B cell (primary cell): ENCODE data around the gene OR2AG1. TPM values are rescaled to one million over a fixed set of nuclear protein-coding genes. Genes with fewer than 3 reads are reported as not detected.

Experiments used
- ATAC-seq: fragments of 200-7000 bp; cut with Tn5 transposase; one replicate; pipeline ENCODE4 v1.10.0; 2021; ENCODE audit warnings: low read depth, mild to moderate bottlenecking, moderate number of reproducible peaks, moderate library complexity
- CTCF ChIA-PET: fragments of 350-600 bp; sonication (Branson Sonifier 250); formaldehyde crosslinking; loops from one replicate; lab custom pipeline; 2021; ENCODE audit warnings: antibody characterized with exemption, inconsistent platforms; lab: Charles Lee
- POLR2A ChIA-PET: fragments of 350-600 bp; sonication (Branson Sonifier 250); formaldehyde crosslinking; loops from one replicate; lab custom pipeline; 2021; ENCODE audit warnings: antibody characterized with exemption; lab: Charles Lee
- DNase-seq: peaks from one replicate; pipeline ENCODE4 v3.0.0; 2013
- H2AFZ ChIP-seq: 2 replicates; pipeline ENCODE4 v1.6.1; 2012; ENCODE audit warnings: mild to moderate bottlenecking, low read depth, low read length; ENCODE audit not compliant: insufficient read depth, poor library complexity, severe bottlenecking
- H3K27ac ChIP-seq, 2 donors: 1 replicate in 1 of 2; 2 replicates in 1 of 2; pipeline ENCODE4 v1.5.1; 2012 to 2013; ENCODE audit warnings: low read length in 2 of 2, mild to moderate bottlenecking in 2 of 2, moderate library complexity in 1 of 2
- H3K27me3 ChIP-seq, 4 experiments: fragments of 200-600 bp in 1 of 4; sonication (generic) in 1 of 4; replicated peaks in 1 of 4; 1 replicate in 2 of 4; 2 replicates in 2 of 4; pipeline versions ENCODE4 v1.6.1 to v1.7.0; 2013 to 2016; ENCODE audit warnings: low read length in 3 of 4, mild to moderate bottlenecking in 2 of 4, mixed read lengths in 1 of 4, moderate library complexity in 1 of 4; ENCODE audit not compliant: insufficient read depth in 4 of 4, control insufficient read depth in 3 of 4; ENCODE audit errors: control extremely low read depth in 1 of 4
- H3K36me3 ChIP-seq, 2 experiments: replicated peaks in 1 of 2; 1 replicate in 1 of 2; 2 replicates in 1 of 2; pipeline versions ENCODE4 v1.6.1 to v1.7.1; 2013; ENCODE audit warnings: low read length in 1 of 2; ENCODE audit not compliant: insufficient read depth in 2 of 2, control insufficient read depth in 1 of 2; ENCODE audit errors: control extremely low read depth in 1 of 2, extremely low read depth in 1 of 2
- H3K4me1 ChIP-seq, 2 donors: fragments of 200-600 bp in 1 of 2; sonication (generic) in 1 of 2; 1 replicate in 1 of 2; 2 replicates in 1 of 2; pipeline versions ENCODE4 v1.5.1 to v1.6.1; 2013 to 2017; ENCODE audit warnings: low read length in 2 of 2; ENCODE audit not compliant: control insufficient read depth in 2 of 2, insufficient read depth in 2 of 2
- H3K4me2 ChIP-seq: replicated peaks from 2 replicates; pipeline ENCODE3; 2012; ENCODE audit warnings: mild to moderate bottlenecking, low read depth, low read length; ENCODE audit not compliant: poor library complexity, severe bottlenecking
- H3K4me3 ChIP-seq, 5 experiments: fragments of 200-600 bp in 1 of 5; sonication (generic) in 1 of 5; 1 replicate in 3 of 5; 2 replicates in 2 of 5; pipeline versions ENCODE4 v1.5.1 to v1.7.0; 2011 to 2016; ENCODE audit warnings: low read length in 4 of 5, mild to moderate bottlenecking in 4 of 5, low read depth in 2 of 5, control low read depth in 1 of 5, moderate library complexity in 1 of 5; ENCODE audit not compliant: insufficient read depth in 1 of 5; ENCODE audit errors: control extremely low read depth in 1 of 5, extremely low read depth in 1 of 5
- H3K79me2 ChIP-seq: fragments of 200-600 bp; sonication (generic); one replicate; pipeline ENCODE4 v1.6.0; 2016; ENCODE audit warnings: low read length; ENCODE audit not compliant: control insufficient read depth, insufficient read depth
- H3K9ac ChIP-seq: fragments of 200-600 bp; sonication (generic); 2 replicates; pipeline ENCODE4 v1.6.1; 2017; ENCODE audit warnings: mild to moderate bottlenecking, low read length, moderate library complexity
- H3K9me3 ChIP-seq, 3 donors: one replicate each; pipeline versions ENCODE4 v1.6.1 to v1.7.1; 2013; ENCODE audit warnings: low read length in 2 of 3; ENCODE audit not compliant: control insufficient read depth in 2 of 3, insufficient read depth in 1 of 3; ENCODE audit errors: control extremely low read depth in 1 of 3
- H4K20me1 ChIP-seq: 2 replicates; pipeline ENCODE4 v1.6.0; 2012; ENCODE audit warnings: mild to moderate bottlenecking, low read length; ENCODE audit not compliant: insufficient read depth, control insufficient read depth, poor library complexity, severe bottlenecking
- H3K27ac Mint-ChIP-seq: one replicate; pipeline ENCODE4 v1.8.0; 2021; ENCODE audit warnings: mixed read lengths
- H3K27me3 Mint-ChIP-seq: one replicate; pipeline ENCODE4 v1.8.0; 2021; ENCODE audit warnings: mixed read lengths
- H3K4me1 Mint-ChIP-seq: one replicate; pipeline ENCODE4 v1.8.0; 2021; ENCODE audit warnings: mixed read lengths
- H3K4me3 Mint-ChIP-seq: one replicate; pipeline ENCODE4 v1.8.0; 2021; ENCODE audit warnings: mixed read lengths
- H3K9me3 Mint-ChIP-seq: one replicate; pipeline ENCODE4 v1.8.0; 2022; ENCODE audit warnings: mixed read lengths; ENCODE audit not compliant: insufficient read depth
- CTCF ChIP-seq: fragments of 200-600 bp; IDR thresholded peaks from one replicate; pipeline ENCODE4 v1.8.0; 2022; ENCODE audit warnings: antibody characterized with exemption, mild to moderate bottlenecking
- EZH2 ChIP-seq: IDR thresholded peaks from 2 replicates; pipeline ENCODE4 v1.6.1; 2012; ENCODE audit warnings: borderline replicate concordance, low read depth, mild to moderate bottlenecking, moderate library complexity, low read length; ENCODE audit not compliant: insufficient read depth, poor library complexity, severe bottlenecking
- whole genome bisulfite sequencing: methylation state at CpG from one replicate; pipeline ENCODE4 v1.1.5; 2013; ENCODE audit warnings: missing lambda C conversion rate; ENCODE audit not compliant: insufficient coverage; 5-methylcytosine and 5-hydroxymethylcytosine counted together
- intact Hi-C: fragments of 100-400 bp; cut with micrococcal nuclease; formaldehyde crosslinking; loops from one replicate; pipeline ENCODE4 v1.10.0; 2022
- polyA plus RNA-seq: library from polyadenylated mRNA; depleted of rRNA; stranded (reverse); fragments of >200 nt; gene quantifications from 2 replicates; pipeline ENCODE4 v1.2.3, GENCODE V29; 2012
- total RNA-seq, 2 donors: library from RNA; stranded (reverse); fragments of 120-200 nt in 1 of 2; gene quantifications; 1 replicate in 1 of 2; 2 replicates in 1 of 2; pipeline versions ENCODE4 v1.2.3 to v1.2.4, GENCODE V29; 2013 to 2022

The OR2AG1 gene
- total and polyA plus RNA-seq, 2 donors (not counting 1 experiment from before 2014, with no cell fraction given), result not detected

DNA sequence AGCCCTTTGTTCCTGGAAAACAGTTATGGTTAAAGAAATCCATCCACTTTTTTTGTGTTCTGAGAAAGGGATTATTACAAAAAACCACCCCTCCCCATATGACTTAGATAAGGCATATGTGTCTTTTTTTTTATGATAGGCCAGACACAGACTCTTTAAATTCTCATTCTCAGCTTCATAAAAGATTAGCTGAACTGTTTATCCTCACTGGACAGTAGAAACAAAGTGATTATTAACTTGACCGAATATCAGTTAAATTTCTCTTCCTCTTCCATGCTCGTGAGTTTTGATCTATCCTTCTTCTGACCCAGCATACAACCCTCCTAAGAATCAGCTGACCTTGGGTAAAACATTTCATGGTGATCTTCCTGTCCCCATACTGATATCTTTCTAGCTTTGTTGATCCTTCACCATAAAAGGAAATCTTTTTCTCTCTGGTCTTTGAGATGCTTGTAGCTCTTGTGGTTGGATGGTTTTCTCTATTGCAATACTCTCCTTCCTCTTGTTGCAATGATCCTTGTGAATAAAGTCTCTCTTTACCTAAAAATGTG, 37.3 kb upstream of the OR2AG1 start:
- TF ChIP-seq EZH2, result no peak
- TF ChIP-seq CTCF, result no peak

More for the DNA sequence above, 37.3 kb upstream of the OR2AG1 start:
- POLR2A ChIA-PET, result interaction anchor here (0.7 to 1.7 kb wide), 3 partner anchors 9 to 74 kb away, joined by 3 to 9 read pairs (median 4); partner anchors contain the start of gene MRPL17
- 20% methylated on average over 1 of the region's 2 CpGs for WGBS
- Mint-ChIP-seq H3K4me3 (no peak overlapping the region), H3K27me3 (no peaks in the 10 kb centered on the region), H3K27ac (no peak overlapping the region), H3K9me3 (no peaks in the 10 kb centered on the region), H3K4me1 (peaks cover 29% of the 10 kb centered on the region)
- Histone ChIP-seq H3K27me3 (no peaks in the 10 kb centered on the region), H3K27ac (peak overlapping the region; percentile 83 to 95), H3K4me3 (peak overlapping the region; percentile 54 to 95 (median 80)), H3K36me3 (peaks cover 0 to 2% of the 10 kb centered on the region in 2 experiments), H3K9me3 (no peaks in the 10 kb centered on the region), H3K4me1 (peaks cover 53 to 61% of the 10 kb centered on the region in 2 donors), H3K9ac (peak overlapping the region; percentile 90), H3K79me2 (peaks cover 69% of the 10 kb centered on the region), H3K4me2 (peak overlapping the region; percentile 86), H4K20me1 (peaks cover 9% of the 10 kb centered on the region), H2AFZ (peak overlapping the region; percentile 95)
- ATAC-seq, result peak; percentile 31
- peak; percentile 43 for DNase-seq
- intact Hi-C loops, result loop anchor here (1.0 to 2.0 kb wide), 3 partner anchors 12 to 511 kb away; partner anchors contain the start of genes FHIP1B, ILK and RRP8
- CTCF ChIA-PET, result interaction anchor here (0.7 to 18.2 kb wide), 9 partner anchors 5 to 214 kb away, joined by 3 to 760 read pairs (median 10); partner anchors contain the start of gene MRPL17
